Measurements from ENCODE around the gene FBXW12.

- TF ChIP-seq TCF12 (IDR thresholded peaks at IDR 0.05) (no peak), CHD2 (IDR thresholded peaks at IDR 0.05; ENCODE audit: low read length, partially characterized antibody) (no peak), NFIC (IDR thresholded peaks at IDR 0.05; ENCODE audit: borderline replicate concordance) (no peak), YY1 (IDR thresholded peaks at IDR 0.05; ENCODE audit: low read depth) (no peak), SMC3 (IDR thresholded peaks at IDR 0.05; ENCODE audit: low read depth, low read length) (no peak), NRF1 (IDR thresholded peaks at IDR 0.05; ENCODE audit: low read depth, low read length) (no peak), TAF1 (IDR thresholded peaks at IDR 0.05; ENCODE audit: borderline replicate concordance, low read depth, low read length) (no peak), GABPA (IDR thresholded peaks at IDR 0.05; ENCODE audit: low read depth) (no peak)
- TF ChIP-seq, protein P1, sequence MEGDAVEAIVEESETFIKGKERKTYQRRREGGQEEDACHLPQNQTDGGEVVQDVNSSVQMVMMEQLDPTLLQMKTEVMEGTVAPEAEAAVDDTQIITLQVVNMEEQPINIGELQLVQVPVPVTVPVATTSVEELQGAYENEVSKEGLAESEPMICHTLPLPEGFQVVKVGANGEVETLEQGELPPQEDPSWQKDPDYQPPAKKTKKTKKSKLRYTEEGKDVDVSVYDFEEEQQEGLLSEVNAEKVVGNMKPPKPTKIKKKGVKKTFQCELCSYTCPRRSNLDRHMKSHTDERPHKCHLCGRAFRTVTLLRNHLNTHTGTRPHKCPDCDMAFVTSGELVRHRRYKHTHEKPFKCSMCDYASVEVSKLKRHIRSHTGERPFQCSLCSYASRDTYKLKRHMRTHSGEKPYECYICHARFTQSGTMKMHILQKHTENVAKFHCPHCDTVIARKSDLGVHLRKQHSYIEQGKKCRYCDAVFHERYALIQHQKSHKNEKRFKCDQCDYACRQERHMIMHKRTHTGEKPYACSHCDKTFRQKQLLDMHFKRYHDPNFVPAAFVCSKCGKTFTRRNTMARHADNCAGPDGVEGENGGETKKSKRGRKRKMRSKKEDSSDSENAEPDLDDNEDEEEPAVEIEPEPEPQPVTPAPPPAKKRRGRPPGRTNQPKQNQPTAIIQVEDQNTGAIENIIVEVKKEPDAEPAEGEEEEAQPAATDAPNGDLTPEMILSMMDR (IDR thresholded peaks at IDR 0.05), result no peak
- TF ChIP-seq, protein P2, sequence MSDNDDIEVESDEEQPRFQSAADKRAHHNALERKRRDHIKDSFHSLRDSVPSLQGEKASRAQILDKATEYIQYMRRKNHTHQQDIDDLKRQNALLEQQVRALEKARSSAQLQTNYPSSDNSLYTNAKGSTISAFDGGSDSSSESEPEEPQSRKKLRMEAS (IDR thresholded peaks at IDR 0.05; ENCODE audit: low read depth), result no peak
These were observed 32.7 kb downstream of the FBXW12 start for GRCh38 chr3:48404440-48405342.

Data from SK-N-SH (cell line).